22Rv1 (cell line): ENCODE data around the gene SETX.

Experiments
- ZFX ChIP-seq: fragments of 450-650 bp; IDR thresholded peaks from 2 replicates; pipeline ENCODE4 v1.6.1; 2017; ENCODE audit warnings: antibody characterized with exemption, borderline replicate concordance
- TF ChIP-seq, protein P1 (sequence below): fragments of 450-650 bp; IDR thresholded peaks from 2 replicates; pipeline ENCODE4 v1.5.1; 2017; ENCODE audit warnings: mild to moderate bottlenecking

DNA sequence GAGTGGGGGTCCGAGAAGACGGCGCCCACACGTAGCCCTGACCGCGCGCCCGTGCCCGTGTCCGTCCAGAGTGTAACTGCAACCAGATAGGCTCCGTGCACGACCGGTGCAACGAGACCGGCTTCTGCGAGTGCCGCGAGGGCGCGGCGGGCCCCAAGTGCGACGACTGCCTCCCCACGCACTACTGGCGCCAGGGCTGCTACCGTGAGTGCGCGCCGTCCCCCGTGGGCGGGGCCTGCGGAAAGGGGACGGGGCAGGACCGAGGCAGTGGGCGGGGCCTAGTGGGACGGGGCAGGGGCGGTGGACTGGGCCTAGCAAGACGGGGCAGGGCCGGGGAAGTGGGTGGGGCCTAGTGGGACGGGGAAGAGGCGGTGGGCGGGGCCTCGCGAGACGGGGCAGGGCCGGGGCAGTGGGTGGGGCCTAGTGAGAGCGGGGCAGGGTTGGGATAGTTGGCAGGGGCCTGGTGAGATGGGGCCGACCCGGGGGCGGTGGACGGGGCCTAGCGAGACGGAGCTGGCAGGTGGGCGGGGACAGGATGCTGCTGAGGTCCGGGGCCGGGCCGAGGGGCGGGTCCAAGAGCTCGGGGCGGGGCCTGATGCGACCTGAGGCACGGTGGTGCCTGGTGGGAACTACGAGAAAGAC lies 113.8 kb downstream of the SETX start:
- TF ChIP-seq, protein P1, sequence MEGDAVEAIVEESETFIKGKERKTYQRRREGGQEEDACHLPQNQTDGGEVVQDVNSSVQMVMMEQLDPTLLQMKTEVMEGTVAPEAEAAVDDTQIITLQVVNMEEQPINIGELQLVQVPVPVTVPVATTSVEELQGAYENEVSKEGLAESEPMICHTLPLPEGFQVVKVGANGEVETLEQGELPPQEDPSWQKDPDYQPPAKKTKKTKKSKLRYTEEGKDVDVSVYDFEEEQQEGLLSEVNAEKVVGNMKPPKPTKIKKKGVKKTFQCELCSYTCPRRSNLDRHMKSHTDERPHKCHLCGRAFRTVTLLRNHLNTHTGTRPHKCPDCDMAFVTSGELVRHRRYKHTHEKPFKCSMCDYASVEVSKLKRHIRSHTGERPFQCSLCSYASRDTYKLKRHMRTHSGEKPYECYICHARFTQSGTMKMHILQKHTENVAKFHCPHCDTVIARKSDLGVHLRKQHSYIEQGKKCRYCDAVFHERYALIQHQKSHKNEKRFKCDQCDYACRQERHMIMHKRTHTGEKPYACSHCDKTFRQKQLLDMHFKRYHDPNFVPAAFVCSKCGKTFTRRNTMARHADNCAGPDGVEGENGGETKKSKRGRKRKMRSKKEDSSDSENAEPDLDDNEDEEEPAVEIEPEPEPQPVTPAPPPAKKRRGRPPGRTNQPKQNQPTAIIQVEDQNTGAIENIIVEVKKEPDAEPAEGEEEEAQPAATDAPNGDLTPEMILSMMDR = no peak
- no peak for TF ChIP-seq ZFX
